NCI-H146 treated with DMSO at 0.1 percent for 48 hours (cell line): ENCODE results near the gene PTPRD.
A peak's percentile ranks its signal among the peaks of the same experiment; 100 is the strongest.

Experiments
- DNase-seq: peaks from one replicate; lab custom pipeline; 2025; ENCODE audit not compliant: unreplicated experiment; lab: John Stamatoyannopoulos, UW

PTPRD gene

GRCh38 chr9:9917400-9917799, 695.4 kb downstream of the PTPRD start:
- DNase-seq: no peak

GRCh38 chr9:9914174-9914573, 698.6 kb downstream of the PTPRD start:
- no peak for DNase-seq

GRCh38 chr9:9913276-9913832, 699.4 kb downstream of the PTPRD start:
- no peak for DNase-seq

GRCh38 chr9:9912459-9912858, 700.3 kb downstream of the PTPRD start:
- peak; percentile 63 for DNase-seq

- no peak for DNase-seq
Measured at GRCh38 chr9:9905736-9906135, 707.1 kb downstream of the PTPRD start.

- no peak for DNase-seq
Measured at GRCh38 chr9:9904041-9904440, 708.8 kb downstream of the PTPRD start.

- DNase-seq: no peak
Measured at GRCh38 chr9:9901624-9902023, 711.2 kb downstream of the PTPRD start.

GRCh38 chr9:9893837-9894236, 719.0 kb downstream of the PTPRD start:
- no peak for DNase-seq

- DNase-seq: no peak
Measured at GRCh38 chr9:9892217-9892616, 720.6 kb downstream of the PTPRD start.

GRCh38 chr9:9881692-9882091, 731.1 kb downstream of the PTPRD start:
- DNase-seq: no peak

GRCh38 chr9:9874270-9874669, 738.5 kb downstream of the PTPRD start:
- DNase-seq: no peak

- DNase-seq: no peak
Measured at GRCh38 chr9:9862235-9862810, 750.5 kb downstream of the PTPRD start.

- DNase-seq: peak; percentile 81
Measured at GRCh38 chr9:9855177-9856078, 757.4 kb downstream of the PTPRD start.

GRCh38 chr9:9847750-9848149, 765.1 kb downstream of the PTPRD start:
- DNase-seq: no peak

GRCh38 chr9:9846557-9846956, 766.2 kb downstream of the PTPRD start:
- DNase-seq: no peak

- DNase-seq: no peak
Measured at GRCh38 chr9:9820436-9820835, 792.4 kb downstream of the PTPRD start.

- DNase-seq: no peak
Measured at GRCh38 chr9:9819886-9820285, 792.9 kb downstream of the PTPRD start.

GRCh38 chr9:9817176-9817575, 795.6 kb downstream of the PTPRD start:
- no peak for DNase-seq

GRCh38 chr9:9804109-9804508, 808.7 kb downstream of the PTPRD start:
- DNase-seq: no peak

- DNase-seq: no peak
Measured at GRCh38 chr9:9799287-9799686, 813.5 kb downstream of the PTPRD start.

- no peak for DNase-seq
Measured at GRCh38 chr9:9792144-9792857, 820.5 kb downstream of the PTPRD start.

- peak; percentile 29 for DNase-seq
Measured at GRCh38 chr9:9791611-9792010, 821.2 kb downstream of the PTPRD start.
